ENCODE measurements around the gene DGKZ.

DGKZ gene

GRCh38 chr11:46345881-46346484, 1.3 kb upstream of the DGKZ start:
- no peak for DNase-seq

- DNase-seq, result peak in 2 of 56 donors; percentile 26 to 29
Measured at GRCh38 chr11:46347637-46348311, 511 bp downstream of the DGKZ start.

DNA sequence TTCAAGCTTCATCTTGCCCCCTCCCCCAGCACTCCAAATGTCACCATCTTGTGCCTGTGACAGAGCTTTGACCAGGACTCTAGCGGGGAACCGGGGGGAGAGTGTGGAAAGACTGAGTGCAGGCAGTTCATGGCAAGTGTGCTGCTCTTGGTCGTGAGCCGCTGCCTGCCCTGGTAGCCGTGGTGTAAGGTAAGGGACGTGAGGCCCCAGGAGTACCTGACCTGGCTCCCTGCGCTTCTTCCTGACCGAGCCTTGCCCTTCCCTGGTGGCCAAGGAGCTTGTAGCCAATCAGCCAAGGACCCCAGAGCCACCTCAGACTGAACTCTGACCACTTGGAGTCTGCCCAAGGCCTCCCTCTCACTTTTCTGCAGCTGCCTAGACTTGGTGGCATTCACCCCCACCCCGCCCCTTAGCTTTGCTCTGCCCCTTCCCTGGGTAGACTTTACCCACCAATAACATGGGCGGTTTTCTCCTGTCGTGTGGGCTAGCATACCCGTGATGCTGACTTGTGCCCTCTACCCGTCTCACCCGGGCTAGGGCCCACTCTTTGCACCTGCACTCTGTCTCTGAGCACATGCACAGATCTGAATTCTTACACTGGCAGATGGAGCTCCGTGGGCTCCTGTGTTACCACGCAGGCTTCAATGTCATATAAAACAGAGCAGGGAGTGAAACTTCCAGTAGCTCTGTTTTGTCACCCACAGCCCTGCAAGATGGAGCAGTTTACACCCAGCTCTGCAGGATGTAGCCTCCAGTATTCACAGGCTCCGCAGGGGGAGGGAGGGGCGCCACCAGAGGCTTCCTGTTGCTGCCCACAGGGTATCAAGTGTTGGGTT, 1.5 kb downstream of the DGKZ start:
- DNase-seq, result peak in 17 of 56 donors; percentile 22 to 67 (median 42)

GRCh38 chr11:46350695-46351094, 3.4 kb downstream of the DGKZ start:
- peak in 6 of 56 donors; percentile 21 to 48 (median 35) for DNase-seq

GRCh38 chr11:46351148-46351547, 3.9 kb downstream of the DGKZ start:
- DNase-seq, result no peak

GRCh38 chr11:46351606-46352005, 4.3 kb downstream of the DGKZ start:
- no peak for DNase-seq

GRCh38 chr11:46352063-46352841, 5.0 kb downstream of the DGKZ start:
- DNase-seq, result peak in 19 of 56 donors; percentile 19 to 59 (median 31)

GRCh38 chr11:46353698-46354097, 6.4 kb downstream of the DGKZ start:
- peak in 19 of 56 donors; percentile 17 to 72 (median 37) for DNase-seq

DNA sequence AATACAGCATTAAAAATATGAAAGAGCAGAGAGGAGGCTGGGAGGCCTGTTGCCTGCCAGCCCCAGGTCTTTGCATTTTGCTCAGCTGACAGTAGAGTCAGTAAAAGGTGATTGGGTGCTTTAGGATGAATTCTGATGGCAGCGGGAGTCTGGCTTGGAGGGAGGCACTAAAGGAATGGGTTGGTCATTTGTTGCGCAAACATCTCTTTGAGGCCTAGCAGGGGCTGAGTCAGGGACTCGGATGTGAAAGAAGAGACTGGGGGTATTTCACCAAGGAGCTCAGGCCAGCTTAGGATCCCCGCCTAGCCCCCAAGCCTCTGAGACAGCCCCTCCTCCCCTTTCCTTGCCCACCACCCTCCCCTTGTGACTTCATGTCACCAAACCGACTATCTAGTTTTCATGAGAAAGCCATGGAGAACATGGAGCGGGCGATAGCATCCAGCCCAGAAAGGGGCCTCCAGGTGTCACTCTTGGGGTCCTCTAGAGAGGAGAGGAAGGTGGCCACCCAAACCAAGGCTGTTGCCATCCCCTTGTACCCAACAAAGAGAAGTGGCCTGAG, 9.7 kb downstream of the DGKZ start:
- no peak for DNase-seq

DNA sequence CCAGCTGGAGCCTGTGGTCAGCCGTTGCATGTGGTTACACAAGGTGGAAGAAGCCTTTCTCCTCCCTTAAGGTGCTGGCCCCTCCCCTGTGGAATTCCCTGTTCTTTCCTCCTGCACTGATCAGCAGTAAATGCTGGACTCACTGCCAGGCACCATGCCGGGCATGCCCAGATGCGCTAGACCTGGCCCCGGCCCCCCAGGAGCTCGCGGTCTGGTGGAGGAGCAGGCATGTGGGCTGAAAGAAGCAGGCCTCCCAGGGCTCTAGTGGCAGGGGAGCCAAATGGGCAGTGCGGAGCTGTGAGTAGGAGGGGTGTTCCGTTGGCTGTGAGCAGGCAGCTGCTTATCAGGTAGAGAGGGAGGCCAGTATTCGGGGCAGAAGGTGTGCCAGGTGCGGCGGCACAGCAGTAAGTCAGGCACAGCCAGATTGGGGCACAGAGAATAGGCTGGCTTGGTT, 10.2 kb downstream of the DGKZ start:
- no peak for DNase-seq

GRCh38 chr11:46359953-46360352, 12.7 kb downstream of the DGKZ start:
- DNase-seq, result no peak

- no peak for DNase-seq
Measured at GRCh38 chr11:46360878-46361277, 13.6 kb downstream of the DGKZ start.

- peak in 39 of 56 donors; percentile 14 to 78 (median 47) for DNase-seq
Measured at GRCh38 chr11:46361283-46362155, 14.3 kb downstream of the DGKZ start.

DNA sequence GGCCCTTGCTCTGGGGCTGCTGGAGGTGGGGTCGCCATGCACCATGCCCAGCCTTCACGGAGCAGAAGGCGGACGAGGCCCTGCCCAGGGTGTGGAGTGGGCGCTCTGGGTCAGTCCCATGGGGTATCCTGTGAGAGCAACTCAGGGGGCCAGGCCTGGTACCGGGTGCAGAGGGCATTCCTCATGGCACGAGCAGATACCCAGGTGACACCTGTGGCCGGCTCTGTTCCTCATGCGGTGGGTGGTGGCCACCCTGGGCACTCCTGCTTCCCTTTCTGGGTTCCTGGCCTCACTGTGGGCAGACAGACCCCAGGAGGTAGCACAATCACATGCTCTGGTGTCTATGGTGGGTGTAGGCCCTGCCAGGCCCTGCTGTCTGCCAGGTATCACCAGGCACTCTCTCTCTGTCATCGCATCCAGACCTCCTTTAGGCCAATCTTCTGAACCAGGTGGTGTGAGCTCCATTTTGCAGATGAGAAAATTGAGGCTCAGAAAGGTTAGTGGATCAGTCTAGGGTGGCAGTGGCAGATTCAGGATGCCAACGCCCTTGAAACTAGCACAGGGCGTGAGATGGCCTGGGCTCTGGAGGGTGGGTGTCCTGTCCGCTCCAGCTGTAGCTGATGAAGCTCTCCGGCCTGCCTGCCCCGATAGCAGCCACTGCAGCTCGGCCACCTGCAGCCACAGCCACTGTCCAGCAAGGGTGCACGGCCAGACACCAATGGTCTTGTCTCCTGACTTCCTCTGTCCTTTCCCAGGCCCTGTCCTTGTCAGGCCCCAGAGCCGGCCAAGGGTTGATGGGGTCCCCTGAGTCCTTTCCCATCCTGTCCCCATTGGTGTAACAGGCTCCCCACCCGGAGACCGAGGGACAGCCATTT, 15.1 kb downstream of the DGKZ start:
- DNase-seq, result peak in 1 of 56 donors; percentile 38

- DNase-seq, result peak in 30 of 56 donors; percentile 25 to 73 (median 48)
Measured at GRCh38 chr11:46363031-46363407, 15.8 kb downstream of the DGKZ start.

DNA sequence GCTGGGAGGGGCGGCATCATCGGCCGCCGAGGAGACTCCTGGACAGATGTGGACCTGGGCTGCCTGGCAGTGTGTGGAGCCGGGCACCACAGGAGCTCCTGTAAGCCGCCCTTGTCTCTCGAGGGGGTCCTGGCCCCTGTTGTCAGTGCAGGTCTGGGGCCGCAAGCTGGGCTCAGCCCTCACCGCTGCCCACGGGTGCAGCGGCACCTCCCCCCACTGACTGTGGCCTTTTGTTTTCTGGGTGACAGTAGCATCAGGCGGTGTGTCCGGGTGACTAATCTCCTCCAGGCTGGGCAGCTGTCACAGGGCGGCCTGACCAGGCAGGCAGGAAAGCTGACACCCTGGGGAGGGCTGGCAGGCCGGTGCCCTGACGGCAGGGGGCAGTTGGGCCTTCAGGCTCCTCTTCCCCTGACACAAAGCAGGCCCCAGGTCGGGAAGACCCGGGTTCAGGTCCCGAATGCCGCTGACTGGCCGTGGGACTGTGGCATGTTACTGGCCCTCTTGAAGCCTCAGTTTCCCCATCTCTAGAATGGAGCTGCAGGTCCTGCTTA, 16.3 kb downstream of the DGKZ start:
- DNase-seq, result peak in 49 of 56 donors; percentile 27 to 92 (median 72)

GRCh38 chr11:46364056-46364455, 16.8 kb downstream of the DGKZ start:
- no peak for DNase-seq

GRCh38 chr11:46364791-46365190, 17.5 kb downstream of the DGKZ start:
- no peak for DNase-seq

- no peak for DNase-seq
Measured at GRCh38 chr11:46366260-46366659, 19.0 kb downstream of the DGKZ start.

Data from nucleus accumbens (tissue), 56 donors.